ENCODE measurements around the gene KIRREL3.

The KIRREL3 gene

GRCh38 chr11:126460417-126461095 is 540.0 kb downstream of the KIRREL3 start:
- no peak overlapping the region for H3K4me3 ChIP-seq (ENCODE audit: low read depth, low read length)
- no peak for TF ChIP-seq CTCF (IDR thresholded peaks at IDR 0.05; ENCODE audit: low read depth, low read length)

GRCh38 chr11:126459691-126460281 is 540.8 kb downstream of the KIRREL3 start:
- no peak overlapping the region for H3K4me3 ChIP-seq (ENCODE audit: low read depth, low read length)
- TF ChIP-seq CTCF (IDR thresholded peaks at IDR 0.05; ENCODE audit: low read depth, low read length) = no peak

DNA sequence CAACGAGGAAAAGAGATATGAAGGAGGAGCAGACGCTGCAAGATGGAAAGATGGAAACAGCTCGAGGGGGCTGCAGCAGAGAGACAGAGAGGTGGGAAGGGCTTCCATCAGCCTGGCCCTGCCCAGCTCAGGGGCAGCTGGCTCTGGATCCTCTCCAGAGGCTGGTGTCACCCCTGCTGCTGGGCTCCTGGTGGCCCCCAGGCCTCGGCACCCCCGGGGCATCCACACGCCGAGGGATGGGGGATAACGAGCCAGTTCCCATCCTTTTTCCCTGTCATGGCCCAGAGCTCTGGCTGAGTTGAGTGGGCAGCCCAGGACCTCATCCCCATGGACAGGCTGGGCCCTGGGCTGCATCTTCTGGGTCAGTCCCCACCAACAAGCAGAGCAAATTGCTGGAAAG is 542.8 kb downstream of the KIRREL3 start:
- TF ChIP-seq CTCF (IDR thresholded peaks at IDR 0.05; ENCODE audit: low read depth, low read length) = no peak
- H3K4me3 ChIP-seq (ENCODE audit: low read depth, low read length) = no peak overlapping the region

DNA sequence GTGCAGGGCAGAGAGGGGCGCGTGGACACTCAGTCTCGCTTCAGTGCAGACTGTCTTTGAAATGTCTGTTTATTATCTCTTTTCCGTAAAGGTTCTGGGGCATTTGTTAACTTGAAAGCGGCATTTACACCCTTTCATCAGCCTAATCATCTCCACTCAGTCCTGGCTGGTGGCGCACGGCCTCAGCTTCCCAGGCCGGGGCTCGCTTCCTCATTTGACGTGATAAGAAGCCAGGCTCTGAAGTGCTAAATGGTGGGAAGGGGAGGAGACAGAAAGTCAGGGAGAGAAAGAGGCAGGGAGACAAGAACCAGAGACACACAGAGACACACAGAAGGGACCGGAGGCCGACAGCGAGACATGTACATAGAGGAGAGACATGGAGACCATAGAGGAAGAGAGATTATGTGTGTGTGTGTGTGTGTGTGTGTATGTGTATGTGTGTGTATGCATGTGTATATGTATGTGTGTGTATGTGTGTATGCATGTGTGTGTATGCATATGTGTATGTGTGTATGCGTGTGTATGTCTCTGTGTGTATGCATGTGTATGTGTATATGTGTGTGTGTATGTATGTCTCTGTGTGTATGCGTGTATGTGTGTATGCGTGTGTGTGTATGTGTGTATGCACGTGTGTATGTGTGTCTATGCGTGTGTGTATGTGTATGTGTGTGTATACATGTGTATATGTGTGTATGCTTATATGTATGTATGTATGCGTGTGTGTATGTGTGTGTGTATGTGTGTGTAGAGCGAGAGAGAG is 543.6 kb downstream of the KIRREL3 start:
- no peak overlapping the region for H3K4me3 ChIP-seq (ENCODE audit: low read depth, low read length)
- TF ChIP-seq CTCF (IDR thresholded peaks at IDR 0.05; ENCODE audit: low read depth, low read length) = no peak

GRCh38 chr11:126456089-126456488 is 544.5 kb downstream of the KIRREL3 start:
- H3K4me3 ChIP-seq (ENCODE audit: low read depth, low read length) = no peak overlapping the region
- TF ChIP-seq CTCF (IDR thresholded peaks at IDR 0.05; ENCODE audit: low read depth, low read length) = no peak

- no peak for TF ChIP-seq CTCF (IDR thresholded peaks at IDR 0.05; ENCODE audit: low read depth, low read length)
- no peak overlapping the region for H3K4me3 ChIP-seq (ENCODE audit: low read depth, low read length)
Measured at GRCh38 chr11:126452241-126453101, 548.1 kb downstream of the KIRREL3 start.

All from WI38 (cell line).